ENCODE measurements around the gene PSMB5. TPM values are rescaled to one million over a fixed set of nuclear protein-coding genes. Genes with fewer than 3 reads are reported as not detected.

Gene PSMB5
- total and polyA plus RNA-seq, 2 of the 13 experiments (the other 11 are each of a cell fraction or from before 2014, with no cell fraction given): 705 to 871 TPM

- TF ChIP-seq GFI1 (CRISPR knock-in tag; IDR thresholded peaks at IDR 0.05; ENCODE audit: borderline replicate concordance) (no peak), ZNF552 (CRISPR knock-in tag; IDR thresholded peaks at IDR 0.05; ENCODE audit: borderline replicate concordance) (peak; percentile 93), ZNF772 (CRISPR knock-in tag; IDR thresholded peaks at IDR 0.05) (peak; percentile 96; the same call in 1 of the 2 replicates), TCF7L2 (IDR thresholded peaks at IDR 0.05; ENCODE audit: low read depth, low read length) (no peak), TEAD3 (CRISPR knock-in tag; optimal IDR thresholded peaks at IDR 0.05; ENCODE audit: borderline replicate concordance) (peak; percentile 99), BORCS8-MEF2B (CRISPR knock-in tag; IDR thresholded peaks at IDR 0.05) (no peak), SNAI1 (CRISPR knock-in tag; IDR thresholded peaks at IDR 0.05; ENCODE audit: borderline replicate concordance) (no peak), SMC3 (IDR thresholded peaks at IDR 0.05; ENCODE audit: low read length) (no peak; the same call in 1 of the 2 replicates), KAT8 (CRISPR knock-in tag; IDR thresholded peaks at IDR 0.05) (peak; percentile 91), ZEB1 (IDR thresholded peaks at IDR 0.05; ENCODE audit: insufficient replicate concordance, low read depth) (no peak), ZNF292 (CRISPR knock-in tag; IDR thresholded peaks at IDR 0.05; ENCODE audit: borderline replicate concordance, low read depth) (peak; percentile 94), ZNF597 (CRISPR knock-in tag; IDR thresholded peaks at IDR 0.05) (no peak), ZNF652 (CRISPR knock-in tag; IDR thresholded peaks at IDR 0.05; ENCODE audit: borderline replicate concordance, low read depth) (0 out of 2 replicates have a peak, but pooled peaks have one; percentile 44), BRD4 (CRISPR knock-in tag; IDR thresholded peaks at IDR 0.05) (no peak), MIXL1 (CRISPR knock-in tag; IDR thresholded peaks at IDR 0.05) (peak; percentile 95), ATF7 (IDR thresholded peaks at IDR 0.05) (peak; percentile 1), ATF7 (CRISPR knock-in tag; IDR thresholded peaks at IDR 0.05) (peak; percentile 87), TIGD3 (CRISPR knock-in tag; IDR thresholded peaks at IDR 0.05; ENCODE audit: borderline replicate concordance) (peak; percentile 99), ZNF558 (CRISPR knock-in tag; IDR thresholded peaks at IDR 0.05; ENCODE audit: borderline replicate concordance) (no peak)
- TF ChIP-seq, protein P1, sequence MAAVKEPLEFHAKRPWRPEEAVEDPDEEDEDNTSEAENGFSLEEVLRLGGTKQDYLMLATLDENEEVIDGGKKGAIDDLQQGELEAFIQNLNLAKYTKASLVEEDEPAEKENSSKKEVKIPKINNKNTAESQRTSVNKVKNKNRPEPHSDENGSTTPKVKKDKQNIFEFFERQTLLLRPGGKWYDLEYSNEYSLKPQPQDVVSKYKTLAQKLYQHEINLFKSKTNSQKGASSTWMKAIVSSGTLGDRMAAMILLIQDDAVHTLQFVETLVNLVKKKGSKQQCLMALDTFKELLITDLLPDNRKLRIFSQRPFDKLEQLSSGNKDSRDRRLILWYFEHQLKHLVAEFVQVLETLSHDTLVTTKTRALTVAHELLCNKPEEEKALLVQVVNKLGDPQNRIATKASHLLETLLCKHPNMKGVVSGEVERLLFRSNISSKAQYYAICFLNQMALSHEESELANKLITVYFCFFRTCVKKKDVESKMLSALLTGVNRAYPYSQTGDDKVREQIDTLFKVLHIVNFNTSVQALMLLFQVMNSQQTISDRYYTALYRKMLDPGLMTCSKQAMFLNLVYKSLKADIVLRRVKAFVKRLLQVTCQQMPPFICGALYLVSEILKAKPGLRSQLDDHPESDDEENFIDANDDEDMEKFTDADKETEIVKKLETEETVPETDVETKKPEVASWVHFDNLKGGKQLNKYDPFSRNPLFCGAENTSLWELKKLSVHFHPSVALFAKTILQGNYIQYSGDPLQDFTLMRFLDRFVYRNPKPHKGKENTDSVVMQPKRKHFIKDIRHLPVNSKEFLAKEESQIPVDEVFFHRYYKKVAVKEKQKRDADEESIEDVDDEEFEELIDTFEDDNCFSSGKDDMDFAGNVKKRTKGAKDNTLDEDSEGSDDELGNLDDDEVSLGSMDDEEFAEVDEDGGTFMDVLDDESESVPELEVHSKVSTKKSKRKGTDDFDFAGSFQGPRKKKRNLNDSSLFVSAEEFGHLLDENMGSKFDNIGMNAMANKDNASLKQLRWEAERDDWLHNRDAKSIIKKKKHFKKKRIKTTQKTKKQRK (IDR thresholded peaks at IDR 0.05; ENCODE audit: low read length): no peak
- TF ChIP-seq, protein P2, sequence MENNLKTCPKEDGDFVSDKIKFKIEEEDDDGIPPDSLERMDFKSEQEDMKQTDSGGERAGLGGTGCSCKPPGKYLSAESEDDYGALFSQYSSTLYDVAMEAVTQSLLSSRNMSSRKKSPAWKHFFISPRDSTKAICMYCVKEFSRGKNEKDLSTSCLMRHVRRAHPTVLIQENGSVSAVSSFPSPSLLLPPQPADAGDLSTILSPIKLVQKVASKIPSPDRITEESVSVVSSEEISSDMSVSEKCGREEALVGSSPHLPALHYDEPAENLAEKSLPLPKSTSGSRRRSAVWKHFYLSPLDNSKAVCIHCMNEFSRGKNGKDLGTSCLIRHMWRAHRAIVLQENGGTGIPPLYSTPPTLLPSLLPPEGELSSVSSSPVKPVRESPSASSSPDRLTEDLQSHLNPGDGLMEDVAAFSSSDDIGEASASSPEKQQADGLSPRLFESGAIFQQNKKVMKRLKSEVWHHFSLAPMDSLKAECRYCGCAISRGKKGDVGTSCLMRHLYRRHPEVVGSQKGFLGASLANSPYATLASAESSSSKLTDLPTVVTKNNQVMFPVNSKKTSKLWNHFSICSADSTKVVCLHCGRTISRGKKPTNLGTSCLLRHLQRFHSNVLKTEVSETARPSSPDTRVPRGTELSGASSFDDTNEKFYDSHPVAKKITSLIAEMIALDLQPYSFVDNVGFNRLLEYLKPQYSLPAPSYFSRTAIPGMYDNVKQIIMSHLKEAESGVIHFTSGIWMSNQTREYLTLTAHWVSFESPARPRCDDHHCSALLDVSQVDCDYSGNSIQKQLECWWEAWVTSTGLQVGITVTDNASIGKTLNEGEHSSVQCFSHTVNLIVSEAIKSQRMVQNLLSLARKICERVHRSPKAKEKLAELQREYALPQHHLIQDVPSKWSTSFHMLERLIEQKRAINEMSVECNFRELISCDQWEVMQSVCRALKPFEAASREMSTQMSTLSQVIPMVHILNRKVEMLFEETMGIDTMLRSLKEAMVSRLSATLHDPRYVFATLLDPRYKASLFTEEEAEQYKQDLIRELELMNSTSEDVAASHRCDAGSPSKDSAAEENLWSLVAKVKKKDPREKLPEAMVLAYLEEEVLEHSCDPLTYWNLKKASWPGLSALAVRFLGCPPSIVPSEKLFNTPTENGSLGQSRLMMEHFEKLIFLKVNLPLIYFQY (CRISPR knock-in tag; IDR thresholded peaks at IDR 0.05; ENCODE audit: borderline replicate concordance): no peak; the same call in none of the 2 replicates
Observed at GRCh38 chr14:22982477-22983245, 52.0 kb downstream of the PSMB5 start, which contains the start of gene AJUBA (continued).
